Ishikawa (cell line): ENCODE results near the gene ROBO2.

Experiments
- CEBPB ChIP-seq: IDR thresholded peaks from 2 replicates; pipeline ENCODE4 v1.6.1; 2012
- CREB1 ChIP-seq: IDR thresholded peaks from 2 replicates; pipeline ENCODE4 v1.6.1; 2012; ENCODE audit warnings: low read depth
- EGR1 ChIP-seq: IDR thresholded peaks from 2 replicates; pipeline ENCODE4 v1.6.1; 2012
- EP300 ChIP-seq: IDR thresholded peaks from 2 replicates; pipeline ENCODE4 v1.6.1; 2012; ENCODE audit warnings: borderline replicate concordance
- FOXM1 ChIP-seq: IDR thresholded peaks from 2 replicates; pipeline ENCODE4 v1.6.1; 2012; ENCODE audit warnings: low read depth, borderline replicate concordance
- MAX ChIP-seq: IDR thresholded peaks from 2 replicates; pipeline ENCODE4 v1.6.1; 2012
- NFIC ChIP-seq: IDR thresholded peaks from 2 replicates; pipeline ENCODE4 v1.6.1; 2012
- RAD21 ChIP-seq: IDR thresholded peaks from 2 replicates; pipeline ENCODE4 v1.6.1; 2012; ENCODE audit warnings: low read depth
- REST ChIP-seq: IDR thresholded peaks from 2 replicates; pipeline ENCODE4 v1.6.1; 2012; ENCODE audit warnings: low read depth, mild to moderate bottlenecking
- TAF1 ChIP-seq: IDR thresholded peaks from 2 replicates; pipeline ENCODE4 v1.6.1; 2012; ENCODE audit warnings: low read depth, mild to moderate bottlenecking
- TCF12 ChIP-seq: IDR thresholded peaks from 2 replicates; pipeline ENCODE4 v1.6.1; 2012; ENCODE audit warnings: low read depth
- TEAD4 ChIP-seq: IDR thresholded peaks from 2 replicates; pipeline ENCODE4 v1.6.1; 2012
- USF1 ChIP-seq: IDR thresholded peaks from 2 replicates; pipeline ENCODE4 v1.6.1; 2012
- YY1 ChIP-seq: IDR thresholded peaks from 2 replicates; pipeline ENCODE4 v1.6.1; 2012; ENCODE audit warnings: low read depth
- ZBTB7A ChIP-seq: IDR thresholded peaks from 2 replicates; pipeline ENCODE4 v1.6.1; 2012; ENCODE audit warnings: low read depth

ROBO2 gene, protein sequence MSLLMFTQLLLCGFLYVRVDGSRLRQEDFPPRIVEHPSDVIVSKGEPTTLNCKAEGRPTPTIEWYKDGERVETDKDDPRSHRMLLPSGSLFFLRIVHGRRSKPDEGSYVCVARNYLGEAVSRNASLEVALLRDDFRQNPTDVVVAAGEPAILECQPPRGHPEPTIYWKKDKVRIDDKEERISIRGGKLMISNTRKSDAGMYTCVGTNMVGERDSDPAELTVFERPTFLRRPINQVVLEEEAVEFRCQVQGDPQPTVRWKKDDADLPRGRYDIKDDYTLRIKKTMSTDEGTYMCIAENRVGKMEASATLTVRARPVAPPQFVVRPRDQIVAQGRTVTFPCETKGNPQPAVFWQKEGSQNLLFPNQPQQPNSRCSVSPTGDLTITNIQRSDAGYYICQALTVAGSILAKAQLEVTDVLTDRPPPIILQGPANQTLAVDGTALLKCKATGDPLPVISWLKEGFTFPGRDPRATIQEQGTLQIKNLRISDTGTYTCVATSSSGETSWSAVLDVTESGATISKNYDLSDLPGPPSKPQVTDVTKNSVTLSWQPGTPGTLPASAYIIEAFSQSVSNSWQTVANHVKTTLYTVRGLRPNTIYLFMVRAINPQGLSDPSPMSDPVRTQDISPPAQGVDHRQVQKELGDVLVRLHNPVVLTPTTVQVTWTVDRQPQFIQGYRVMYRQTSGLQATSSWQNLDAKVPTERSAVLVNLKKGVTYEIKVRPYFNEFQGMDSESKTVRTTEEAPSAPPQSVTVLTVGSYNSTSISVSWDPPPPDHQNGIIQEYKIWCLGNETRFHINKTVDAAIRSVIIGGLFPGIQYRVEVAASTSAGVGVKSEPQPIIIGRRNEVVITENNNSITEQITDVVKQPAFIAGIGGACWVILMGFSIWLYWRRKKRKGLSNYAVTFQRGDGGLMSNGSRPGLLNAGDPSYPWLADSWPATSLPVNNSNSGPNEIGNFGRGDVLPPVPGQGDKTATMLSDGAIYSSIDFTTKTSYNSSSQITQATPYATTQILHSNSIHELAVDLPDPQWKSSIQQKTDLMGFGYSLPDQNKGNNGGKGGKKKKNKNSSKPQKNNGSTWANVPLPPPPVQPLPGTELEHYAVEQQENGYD (N-terminal part only)

DNA sequence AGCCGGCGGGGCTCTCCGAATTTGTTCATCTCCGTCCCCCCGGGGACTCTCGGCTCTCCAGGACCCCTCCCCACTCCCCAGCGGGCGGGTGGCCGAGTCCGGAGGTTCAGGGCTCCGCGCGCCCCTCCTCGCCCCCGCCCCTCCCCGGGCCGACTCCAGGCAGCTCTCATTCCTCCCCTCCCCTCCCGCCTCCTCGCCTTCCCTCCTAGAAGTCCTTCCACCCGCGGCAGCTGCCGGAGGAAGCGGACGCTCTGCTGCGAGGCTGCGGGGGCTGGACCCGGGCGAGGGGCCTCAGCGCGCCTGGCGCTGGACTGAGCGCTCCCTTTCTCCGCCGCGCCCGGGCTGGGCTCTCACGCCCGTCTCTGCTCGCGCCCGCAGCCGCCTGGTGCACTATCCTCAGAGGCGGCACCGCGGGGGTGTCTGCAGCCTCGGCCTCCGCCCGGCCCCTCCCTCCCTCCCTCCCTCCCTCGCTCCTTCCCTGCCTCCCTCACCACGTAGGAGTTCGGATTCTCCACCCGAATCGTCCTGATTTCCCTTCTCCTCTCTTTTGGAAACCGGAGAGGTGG is at the start of gene ROBO2:
Gene ROBO2 (plus strand): TSS at position 494 of the 566 bp plus-strand sequence. CDS start 687 bp downstream, outside the sequence.
- TF ChIP-seq REST (no peak), ZBTB7A (peak; percentile 71; the same call in 1 of the 2 replicates), TEAD4 (no peak)

DNA sequence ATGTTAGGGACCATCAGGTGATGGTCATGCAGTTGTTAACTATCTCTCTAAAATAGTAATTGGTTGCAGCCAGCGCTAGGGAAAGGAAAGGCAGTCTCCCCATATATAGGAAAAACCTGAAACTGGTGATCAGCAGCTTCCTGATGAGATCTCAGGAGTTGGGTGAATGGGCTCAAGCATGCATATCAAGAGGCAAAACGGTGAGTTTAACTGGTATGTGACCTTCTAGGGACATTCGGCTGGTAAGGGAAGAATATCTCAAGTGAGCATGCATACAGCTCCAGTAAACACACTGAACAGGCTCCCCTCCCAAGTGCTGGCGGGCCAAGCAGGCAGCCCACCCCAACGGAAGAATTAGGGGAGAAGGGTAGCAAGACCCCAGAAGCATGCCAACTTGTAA is 49.3 kb upstream of the ROBO2 start:
- TF ChIP-seq EP300 (no peak), CEBPB (no peak), MAX (no peak), CREB1 (no peak), RAD21 (no peak), TEAD4 (peak; percentile 31; the same call in 1 of the 2 replicates), EGR1 (no peak), TCF12 (no peak), FOXM1 (0 out of 2 replicates have a peak, but pooled peaks have one; percentile 23), TAF1 (no peak), YY1 (no peak)

GRCh38 chr3:76991165-76991564 is 48.7 kb upstream of the ROBO2 start:
- TF ChIP-seq REST: no peak
- TF ChIP-seq NFIC: no peak
- no peak for TF ChIP-seq RAD21
- peak; percentile 93 for TF ChIP-seq CEBPB
- no peak for TF ChIP-seq USF1

GRCh38 chr3:76997733-76998132 is 42.2 kb upstream of the ROBO2 start:
- TF ChIP-seq RAD21: no peak
- no peak for TF ChIP-seq ZBTB7A
- no peak for TF ChIP-seq CEBPB
- no peak for TF ChIP-seq NFIC
- no peak for TF ChIP-seq EGR1
- no peak for TF ChIP-seq TAF1
- no peak for TF ChIP-seq EP300
- no peak for TF ChIP-seq USF1
- no peak for TF ChIP-seq REST
